SK-N-SH treated with all-trans-retinoic acid at 6 μM for 48 hours (cell line): ENCODE data around the gene APOC3.

Source experiments
- ATAC-seq: fragments of 200-7000 bp; cut with Tn5 transposase; 3 replicates; pipeline ENCODE4 v1.9.1; 2020; ENCODE audit warnings: mild to moderate bottlenecking, moderate library complexity
- ARNTL ChIP-seq: fragments of 450-650 bp; formaldehyde crosslinking; IDR thresholded peaks from 2 replicates; pipeline ENCODE4 v1.5.0; 2020; ENCODE audit warnings: low read depth, mild to moderate bottlenecking, moderate library complexity, borderline replicate concordance
- BACH2 ChIP-seq: fragments of 250-450 bp; sonication (Bioruptor Pico); IDR thresholded peaks from 2 replicates; pipeline ENCODE4 v1.9.0; 2021; ENCODE audit warnings: mild to moderate bottlenecking, borderline replicate concordance
- CSDC2 ChIP-seq: fragments of 250-450 bp; sonication (Bioruptor Pico); IDR thresholded peaks from 2 replicates; pipeline ENCODE4 v1.5.0; 2020; ENCODE audit warnings: mild to moderate bottlenecking, moderate library complexity
- ESRRG ChIP-seq: fragments of 250-450 bp; sonication (Bioruptor Pico); IDR thresholded peaks from 2 replicates; pipeline ENCODE4 v1.6.1; 2021; ENCODE audit warnings: mild to moderate bottlenecking
- GLIS3 ChIP-seq: fragments of 250-450 bp; sonication (Bioruptor Pico); IDR thresholded peaks from 2 replicates; pipeline ENCODE4 v1.5.0; 2020; ENCODE audit warnings: mild to moderate bottlenecking, moderate library complexity
- ISL1 ChIP-seq: fragments of 250-450 bp; sonication (Bioruptor Pico); IDR thresholded peaks from 2 replicates; pipeline ENCODE4 v2.1.2; 2022; ENCODE audit warnings: mild to moderate bottlenecking, moderate library complexity
- OSR1 ChIP-seq: fragments of 250-450 bp; sonication (Bioruptor Pico); IDR thresholded peaks from 2 replicates; pipeline ENCODE4 v1.8.0; 2022; ENCODE audit warnings: moderate library complexity, mild to moderate bottlenecking, inconsistent platforms
- PPARA ChIP-seq: fragments of 250-450 bp; sonication (Bioruptor Pico); IDR thresholded peaks from 2 replicates; pipeline ENCODE4 v1.5.0; 2020; ENCODE audit warnings: mild to moderate bottlenecking, borderline replicate concordance
- RARB ChIP-seq: fragments of 250-450 bp; sonication (Bioruptor Pico); IDR thresholded peaks from 2 replicates; pipeline ENCODE4 v1.8.0; 2021; ENCODE audit warnings: mild to moderate bottlenecking, moderate library complexity
- SNAI2 ChIP-seq: fragments of 250-450 bp; sonication (Bioruptor Pico); IDR thresholded peaks from 2 replicates; pipeline ENCODE4 v1.5.0; 2020; ENCODE audit warnings: mild to moderate bottlenecking, moderate library complexity
- TCF4 ChIP-seq: fragments of 250-450 bp; sonication (Bioruptor Pico); IDR thresholded peaks from 2 replicates; pipeline ENCODE4 v1.8.0; 2021; ENCODE audit warnings: mild to moderate bottlenecking, moderate library complexity, borderline replicate concordance
- TOX ChIP-seq: fragments of 250-450 bp; sonication (Bioruptor Pico); IDR thresholded peaks from 2 replicates; pipeline ENCODE4 v1.8.0; 2021; ENCODE audit warnings: mild to moderate bottlenecking, moderate library complexity, borderline replicate concordance
- ZFP3 ChIP-seq: fragments of 250-450 bp; sonication (Bioruptor Pico); IDR thresholded peaks from 2 replicates; pipeline ENCODE4 v1.5.0; 2020; ENCODE audit warnings: mild to moderate bottlenecking, moderate library complexity
- ZFP30 ChIP-seq: fragments of 450-650 bp; formaldehyde crosslinking; IDR thresholded peaks from 2 replicates; pipeline ENCODE4 v1.5.0; 2022; ENCODE audit warnings: mild to moderate bottlenecking, moderate library complexity
- ZNF70 ChIP-seq: fragments of 450-650 bp; formaldehyde crosslinking; IDR thresholded peaks from 2 replicates; pipeline ENCODE4 v1.5.0; 2020; ENCODE audit warnings: mild to moderate bottlenecking, moderate library complexity
- ZNF8 ChIP-seq: fragments of 450-650 bp; formaldehyde crosslinking; IDR thresholded peaks from 2 replicates; pipeline ENCODE4 v1.5.0; 2020; ENCODE audit warnings: mild to moderate bottlenecking, moderate library complexity
- TF ChIP-seq, protein P1 (sequence below): fragments of 250-450 bp; sonication (Bioruptor Pico); IDR thresholded peaks from 2 replicates; pipeline ENCODE4 v1.8.0; 2021; ENCODE audit warnings: low read depth, mild to moderate bottlenecking, moderate library complexity, borderline replicate concordance
- TF ChIP-seq, protein P2 (sequence below): fragments of 250-450 bp; sonication (Bioruptor Pico); IDR thresholded peaks from 2 replicates; pipeline ENCODE4 v1.5.1; 2021; ENCODE audit warnings: mild to moderate bottlenecking, moderate library complexity
- TF ChIP-seq, protein P3 (sequence below): fragments of 250-450 bp; sonication (Bioruptor Pico); IDR thresholded peaks from 2 replicates; pipeline ENCODE4 v1.5.1; 2020; ENCODE audit warnings: low read depth, mild to moderate bottlenecking, moderate library complexity
- TF ChIP-seq, protein P4 (sequence below): fragments of 250-450 bp; sonication (Bioruptor Pico); IDR thresholded peaks from 2 replicates; pipeline ENCODE4 v1.8.0; 2020; ENCODE audit warnings: mild to moderate bottlenecking, moderate library complexity, borderline replicate concordance
- TF ChIP-seq, protein P5 (sequence below): fragments of 250-450 bp; sonication (Bioruptor Pico); IDR thresholded peaks from 2 replicates; pipeline ENCODE4 v1.5.0; 2020; ENCODE audit warnings: mild to moderate bottlenecking, moderate library complexity

Gene APOC3

DNA sequence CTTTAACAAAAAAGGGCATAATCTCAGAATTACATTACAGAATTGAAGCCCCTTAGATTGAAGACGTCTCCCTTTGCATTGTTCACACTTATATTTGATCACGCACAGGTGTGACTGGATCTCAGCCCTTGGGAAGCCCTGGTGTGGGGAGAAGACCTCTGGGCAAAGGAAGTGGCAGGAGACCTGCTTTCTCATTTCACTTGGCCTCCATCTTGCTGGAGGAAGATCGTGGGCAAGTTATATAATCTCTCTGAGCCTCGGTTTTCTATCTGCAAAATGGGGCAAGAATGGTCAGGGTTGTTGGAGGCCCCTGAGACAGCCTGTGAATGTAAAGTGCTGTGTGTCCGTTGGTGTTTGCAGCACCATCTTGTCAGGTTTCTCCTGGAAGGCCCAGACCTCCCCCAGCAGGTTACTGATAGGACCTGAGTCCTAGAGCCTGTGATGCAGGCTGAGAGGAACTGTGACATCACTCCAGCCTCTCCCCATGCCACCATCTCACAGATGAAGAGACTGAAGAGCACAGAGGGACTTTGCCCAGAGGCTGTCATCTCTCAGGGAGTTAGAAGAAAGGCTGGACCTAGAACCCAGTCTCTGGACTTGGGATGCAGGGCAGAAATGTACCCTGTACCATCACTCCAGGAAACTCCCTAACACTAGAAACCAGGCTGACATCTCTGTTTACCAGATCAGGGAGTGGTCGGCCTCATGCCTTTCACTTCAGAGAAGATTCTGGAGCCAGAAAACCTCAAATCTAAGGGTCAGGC lies 8.8 kb downstream of the APOC3 start (continued):
- no peak for TF ChIP-seq CSDC2 (CRISPR knock-in tag)

DNA sequence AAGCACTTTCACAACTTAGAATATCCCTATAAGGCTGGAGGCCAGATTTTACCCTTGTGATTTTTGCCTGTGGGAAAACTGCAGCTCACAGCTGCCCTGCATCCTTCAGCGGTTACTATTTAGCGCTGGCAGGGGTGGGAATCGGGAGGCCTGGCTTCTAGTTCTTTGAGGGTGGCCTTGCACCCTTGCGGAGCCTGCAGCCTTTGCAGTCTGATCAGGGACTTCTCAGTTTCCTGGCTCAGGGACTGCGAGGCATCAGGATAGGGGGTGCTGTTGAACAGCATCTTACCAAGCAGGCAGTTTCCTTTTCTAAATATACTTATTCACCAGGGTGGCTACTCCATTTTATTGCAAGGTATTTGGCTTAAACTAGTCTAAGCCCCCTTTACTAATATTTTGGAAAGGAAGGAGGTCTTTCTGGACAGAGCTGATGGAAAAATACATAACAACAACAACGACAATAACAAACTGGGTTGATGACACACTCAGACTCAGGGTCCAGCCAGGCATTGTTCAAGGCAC lies 10.6 kb downstream of the APOC3 start:
- ATAC-seq, result no peak
- TF ChIP-seq ZFP3 (CRISPR knock-in tag) (no peak), BACH2 (no peak), SNAI2 (CRISPR knock-in tag) (no peak), ZNF70 (CRISPR knock-in tag) (no peak), ZFP30 (CRISPR knock-in tag) (no peak), OSR1 (CRISPR knock-in tag) (no peak), GLIS3 (CRISPR knock-in tag) (no peak), ISL1 (CRISPR knock-in tag) (no peak)
- TF ChIP-seq, protein P1, sequence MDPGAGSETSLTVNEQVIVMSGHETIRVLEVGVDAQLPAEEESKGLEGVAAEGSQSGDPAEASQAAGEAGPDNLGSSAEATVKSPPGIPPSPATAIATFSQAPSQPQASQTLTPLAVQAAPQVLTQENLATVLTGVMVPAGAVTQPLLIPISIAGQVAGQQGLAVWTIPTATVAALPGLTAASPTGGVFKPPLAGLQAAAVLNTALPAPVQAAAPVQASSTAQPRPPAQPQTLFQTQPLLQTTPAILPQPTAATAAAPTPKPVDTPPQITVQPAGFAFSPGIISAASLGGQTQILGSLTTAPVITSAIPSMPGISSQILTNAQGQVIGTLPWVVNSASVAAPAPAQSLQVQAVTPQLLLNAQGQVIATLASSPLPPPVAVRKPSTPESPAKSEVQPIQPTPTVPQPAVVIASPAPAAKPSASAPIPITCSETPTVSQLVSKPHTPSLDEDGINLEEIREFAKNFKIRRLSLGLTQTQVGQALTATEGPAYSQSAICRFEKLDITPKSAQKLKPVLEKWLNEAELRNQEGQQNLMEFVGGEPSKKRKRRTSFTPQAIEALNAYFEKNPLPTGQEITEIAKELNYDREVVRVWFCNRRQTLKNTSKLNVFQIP (CRISPR knock-in tag), result no peak

DNA sequence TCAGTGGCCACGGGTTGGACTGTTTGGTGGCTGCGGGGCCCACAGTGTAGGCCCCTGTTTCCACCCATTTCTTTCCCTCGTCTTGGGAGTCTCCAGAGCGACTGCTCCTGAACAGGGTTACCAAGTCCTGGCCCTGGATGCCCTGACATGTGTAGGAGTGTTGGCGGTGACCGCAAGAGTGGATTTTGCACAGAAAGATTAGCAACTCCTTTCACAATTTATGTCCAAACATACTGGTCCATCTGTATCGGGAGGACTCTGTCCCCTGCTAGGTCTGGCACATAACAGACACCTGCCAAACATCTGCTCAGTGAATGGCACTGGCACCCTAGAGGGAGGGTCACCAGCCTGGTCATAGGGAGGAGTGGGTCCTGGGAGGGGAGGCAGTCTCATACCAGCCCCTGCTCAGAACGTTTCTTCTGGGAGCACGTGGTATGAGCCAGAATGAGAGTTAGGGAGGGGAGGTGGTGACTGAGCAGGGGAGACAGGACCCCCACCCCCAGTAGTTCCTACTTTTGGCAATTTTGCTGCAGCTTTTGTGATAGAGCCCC lies 11.1 kb downstream of the APOC3 start:
- ATAC-seq, result no peak
- TF ChIP-seq, protein P2, sequence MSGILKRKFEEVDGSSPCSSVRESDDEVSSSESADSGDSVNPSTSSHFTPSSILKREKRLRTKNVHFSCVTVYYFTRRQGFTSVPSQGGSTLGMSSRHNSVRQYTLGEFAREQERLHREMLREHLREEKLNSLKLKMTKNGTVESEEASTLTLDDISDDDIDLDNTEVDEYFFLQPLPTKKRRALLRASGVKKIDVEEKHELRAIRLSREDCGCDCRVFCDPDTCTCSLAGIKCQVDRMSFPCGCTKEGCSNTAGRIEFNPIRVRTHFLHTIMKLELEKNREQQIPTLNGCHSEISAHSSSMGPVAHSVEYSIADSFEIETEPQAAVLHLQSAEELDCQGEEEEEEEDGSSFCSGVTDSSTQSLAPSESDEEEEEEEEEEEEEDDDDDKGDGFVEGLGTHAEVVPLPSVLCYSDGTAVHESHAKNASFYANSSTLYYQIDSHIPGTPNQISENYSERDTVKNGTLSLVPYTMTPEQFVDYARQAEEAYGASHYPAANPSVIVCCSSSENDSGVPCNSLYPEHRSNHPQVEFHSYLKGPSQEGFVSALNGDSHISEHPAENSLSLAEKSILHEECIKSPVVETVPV (CRISPR knock-in tag), result no peak
- TF ChIP-seq ISL1 (CRISPR knock-in tag) (no peak), PPARA (CRISPR knock-in tag) (no peak), RARB (CRISPR knock-in tag) (no peak), BACH2 (no peak), GLIS3 (CRISPR knock-in tag) (no peak), ZFP3 (CRISPR knock-in tag) (no peak), TOX (no peak), ZNF8 (CRISPR knock-in tag) (no peak), ZNF70 (CRISPR knock-in tag) (no peak), CSDC2 (CRISPR knock-in tag) (no peak), OSR1 (CRISPR knock-in tag) (no peak), ESRRG (CRISPR knock-in tag) (no peak), TCF4 (no peak), ARNTL (CRISPR knock-in tag) (no peak)
- TF ChIP-seq, protein P3, sequence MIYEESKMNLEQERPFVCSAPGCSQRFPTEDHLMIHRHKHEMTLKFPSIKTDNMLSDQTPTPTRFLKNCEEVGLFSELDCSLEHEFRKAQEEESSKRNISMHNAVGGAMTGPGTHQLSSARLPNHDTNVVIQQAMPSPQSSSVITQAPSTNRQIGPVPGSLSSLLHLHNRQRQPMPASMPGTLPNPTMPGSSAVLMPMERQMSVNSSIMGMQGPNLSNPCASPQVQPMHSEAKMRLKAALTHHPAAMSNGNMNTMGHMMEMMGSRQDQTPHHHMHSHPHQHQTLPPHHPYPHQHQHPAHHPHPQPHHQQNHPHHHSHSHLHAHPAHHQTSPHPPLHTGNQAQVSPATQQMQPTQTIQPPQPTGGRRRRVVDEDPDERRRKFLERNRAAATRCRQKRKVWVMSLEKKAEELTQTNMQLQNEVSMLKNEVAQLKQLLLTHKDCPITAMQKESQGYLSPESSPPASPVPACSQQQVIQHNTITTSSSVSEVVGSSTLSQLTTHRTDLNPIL (CRISPR knock-in tag), result no peak
- TF ChIP-seq, protein P4, sequence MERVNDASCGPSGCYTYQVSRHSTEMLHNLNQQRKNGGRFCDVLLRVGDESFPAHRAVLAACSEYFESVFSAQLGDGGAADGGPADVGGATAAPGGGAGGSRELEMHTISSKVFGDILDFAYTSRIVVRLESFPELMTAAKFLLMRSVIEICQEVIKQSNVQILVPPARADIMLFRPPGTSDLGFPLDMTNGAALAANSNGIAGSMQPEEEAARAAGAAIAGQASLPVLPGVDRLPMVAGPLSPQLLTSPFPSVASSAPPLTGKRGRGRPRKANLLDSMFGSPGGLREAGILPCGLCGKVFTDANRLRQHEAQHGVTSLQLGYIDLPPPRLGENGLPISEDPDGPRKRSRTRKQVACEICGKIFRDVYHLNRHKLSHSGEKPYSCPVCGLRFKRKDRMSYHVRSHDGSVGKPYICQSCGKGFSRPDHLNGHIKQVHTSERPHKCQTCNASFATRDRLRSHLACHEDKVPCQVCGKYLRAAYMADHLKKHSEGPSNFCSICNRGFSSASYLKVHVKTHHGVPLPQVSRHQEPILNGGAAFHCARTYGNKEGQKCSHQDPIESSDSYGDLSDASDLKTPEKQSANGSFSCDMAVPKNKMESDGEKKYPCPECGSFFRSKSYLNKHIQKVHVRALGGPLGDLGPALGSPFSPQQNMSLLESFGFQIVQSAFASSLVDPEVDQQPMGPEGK (CRISPR knock-in tag), result no peak
- TF ChIP-seq, protein P5, sequence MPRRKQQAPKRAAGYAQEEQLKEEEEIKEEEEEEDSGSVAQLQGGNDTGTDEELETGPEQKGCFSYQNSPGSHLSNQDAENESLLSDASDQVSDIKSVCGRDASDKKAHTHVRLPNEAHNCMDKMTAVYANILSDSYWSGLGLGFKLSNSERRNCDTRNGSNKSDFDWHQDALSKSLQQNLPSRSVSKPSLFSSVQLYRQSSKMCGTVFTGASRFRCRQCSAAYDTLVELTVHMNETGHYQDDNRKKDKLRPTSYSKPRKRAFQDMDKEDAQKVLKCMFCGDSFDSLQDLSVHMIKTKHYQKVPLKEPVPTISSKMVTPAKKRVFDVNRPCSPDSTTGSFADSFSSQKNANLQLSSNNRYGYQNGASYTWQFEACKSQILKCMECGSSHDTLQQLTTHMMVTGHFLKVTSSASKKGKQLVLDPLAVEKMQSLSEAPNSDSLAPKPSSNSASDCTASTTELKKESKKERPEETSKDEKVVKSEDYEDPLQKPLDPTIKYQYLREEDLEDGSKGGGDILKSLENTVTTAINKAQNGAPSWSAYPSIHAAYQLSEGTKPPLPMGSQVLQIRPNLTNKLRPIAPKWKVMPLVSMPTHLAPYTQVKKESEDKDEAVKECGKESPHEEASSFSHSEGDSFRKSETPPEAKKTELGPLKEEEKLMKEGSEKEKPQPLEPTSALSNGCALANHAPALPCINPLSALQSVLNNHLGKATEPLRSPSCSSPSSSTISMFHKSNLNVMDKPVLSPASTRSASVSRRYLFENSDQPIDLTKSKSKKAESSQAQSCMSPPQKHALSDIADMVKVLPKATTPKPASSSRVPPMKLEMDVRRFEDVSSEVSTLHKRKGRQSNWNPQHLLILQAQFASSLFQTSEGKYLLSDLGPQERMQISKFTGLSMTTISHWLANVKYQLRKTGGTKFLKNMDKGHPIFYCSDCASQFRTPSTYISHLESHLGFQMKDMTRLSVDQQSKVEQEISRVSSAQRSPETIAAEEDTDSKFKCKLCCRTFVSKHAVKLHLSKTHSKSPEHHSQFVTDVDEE, result no peak
